HG03025 (cell line): Measurements from ENCODE around the gene HM13.
"Not testable (repeated sequence)": the region's sequence is repeated elsewhere in the genome, so short reads cannot be mapped to it uniquely, and the experiment has no call there.

Experiments used
- ATAC-seq: cut with Tn5 transposase; IDR thresholded peaks from one replicate; pipeline ENCODE4 v1.9.1; 2021; ENCODE audit warnings: mild to moderate bottlenecking, moderate library complexity; ENCODE audit not compliant: unreplicated experiment, low FRiP score

HM13 gene

DNA sequence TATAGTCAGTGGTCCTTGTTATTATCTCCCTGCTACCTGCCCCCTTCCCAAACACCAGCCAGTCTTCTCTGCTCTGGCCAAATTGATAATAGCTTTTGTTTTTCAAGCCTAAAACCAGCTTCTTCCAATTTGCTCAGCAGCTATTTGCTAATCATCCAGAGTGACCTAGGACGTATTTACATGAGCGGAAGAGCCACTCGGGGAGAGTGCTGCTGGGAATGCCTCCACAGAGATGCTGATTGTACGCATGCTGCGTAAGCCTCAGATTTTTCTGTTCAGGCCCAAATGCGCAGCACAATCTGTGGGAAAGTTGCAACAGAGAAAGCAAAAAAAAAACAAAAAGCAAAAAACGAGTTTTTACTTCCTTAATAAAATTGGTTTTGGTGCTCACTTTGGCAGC, 66.5 kb downstream of the HM13 start:
- no peak for ATAC-seq

GRCh38 chr20:31581391-31581790, 67.1 kb downstream of the HM13 start:
- no peak for ATAC-seq

- no peak for ATAC-seq
Observed at GRCh38 chr20:31587545-31588389, 73.5 kb downstream of the HM13 start.

- ATAC-seq: no peak
Observed at GRCh38 chr20:31590717-31591225, 76.5 kb downstream of the HM13 start.

DNA sequence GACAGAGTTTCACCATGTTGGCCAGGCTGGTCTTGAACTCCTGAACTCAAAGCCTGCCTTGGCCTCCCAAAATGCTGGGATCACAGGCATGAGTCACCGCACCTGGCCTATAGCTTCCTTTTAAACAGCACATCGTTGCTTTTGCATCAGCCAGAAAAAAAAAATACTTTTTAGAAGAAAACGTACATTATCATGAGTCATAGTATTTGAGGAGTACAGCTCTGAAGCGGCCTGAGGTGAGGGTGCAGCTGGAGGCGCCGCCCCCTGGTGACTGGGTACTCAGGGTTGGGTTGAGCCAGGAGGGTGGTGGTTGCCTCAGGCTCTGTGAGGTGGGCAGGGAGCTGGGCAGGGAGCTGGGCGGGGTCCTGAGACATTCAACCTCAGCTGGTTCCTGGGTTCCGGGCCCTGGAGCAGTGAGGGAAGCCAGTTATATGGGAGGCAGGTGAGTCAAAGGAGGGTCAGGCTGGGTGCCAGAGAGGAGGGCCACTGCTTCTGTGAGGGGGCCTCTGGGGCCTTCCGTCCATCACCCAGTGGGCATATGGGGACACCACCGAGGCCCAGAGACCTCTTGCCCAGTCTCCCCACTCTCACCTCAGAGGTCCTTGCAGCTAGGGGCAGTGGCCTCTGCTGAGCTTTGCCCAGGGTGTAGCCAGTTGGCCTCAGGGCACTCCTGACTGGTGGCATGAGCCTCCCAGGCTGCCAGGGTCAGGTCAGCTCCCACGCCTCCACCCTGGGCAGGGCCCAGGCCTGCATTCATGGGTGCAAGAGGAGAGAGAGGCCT, 79.2 kb downstream of the HM13 start:
- ATAC-seq: no peak

GRCh38 chr20:31594002-31594557, 79.8 kb downstream of the HM13 start:
- ATAC-seq: no peak

DNA sequence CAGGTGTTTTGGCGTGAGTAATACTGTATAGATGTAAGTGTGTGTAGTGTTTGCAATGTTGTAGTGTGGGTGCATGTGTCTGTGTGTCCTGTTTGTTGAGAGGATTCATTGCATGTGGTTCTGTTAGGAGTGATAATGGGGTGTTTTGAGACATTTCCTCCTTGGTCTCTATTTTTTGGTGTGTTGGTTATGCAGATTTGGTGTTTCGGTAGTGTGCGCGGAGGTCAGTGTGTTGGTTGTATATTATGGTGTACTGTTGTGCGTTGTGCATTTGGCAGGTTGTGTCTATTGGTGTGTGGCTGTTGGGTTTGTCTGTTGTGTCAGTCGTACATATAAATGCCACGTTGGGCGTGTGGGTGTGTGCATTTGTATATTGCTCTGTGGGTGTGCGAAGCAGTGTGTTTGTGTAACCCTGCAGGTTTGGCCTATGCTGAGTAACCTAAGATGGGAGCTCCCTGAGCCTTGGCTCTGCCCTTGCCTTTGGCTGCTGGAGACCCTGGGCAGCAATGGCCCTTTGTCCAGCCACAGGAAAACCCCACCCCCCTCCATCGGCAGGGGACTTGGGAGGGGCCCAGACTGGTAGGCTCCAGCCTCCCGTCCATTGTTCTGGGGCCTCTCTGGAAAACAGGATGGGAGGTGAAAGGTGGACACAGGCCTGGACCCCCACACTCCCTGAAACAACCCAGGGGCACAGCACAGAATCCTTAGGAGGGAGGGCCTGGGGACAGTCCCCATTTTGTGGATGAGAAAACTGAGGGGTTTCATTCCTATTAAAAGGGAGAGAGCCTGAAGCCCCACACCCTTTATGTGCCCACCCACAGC, 80.5 kb downstream of the HM13 start:
- ATAC-seq: no peak

- ATAC-seq: no peak
Observed at GRCh38 chr20:31595380-31595653, 81.1 kb downstream of the HM13 start.

DNA sequence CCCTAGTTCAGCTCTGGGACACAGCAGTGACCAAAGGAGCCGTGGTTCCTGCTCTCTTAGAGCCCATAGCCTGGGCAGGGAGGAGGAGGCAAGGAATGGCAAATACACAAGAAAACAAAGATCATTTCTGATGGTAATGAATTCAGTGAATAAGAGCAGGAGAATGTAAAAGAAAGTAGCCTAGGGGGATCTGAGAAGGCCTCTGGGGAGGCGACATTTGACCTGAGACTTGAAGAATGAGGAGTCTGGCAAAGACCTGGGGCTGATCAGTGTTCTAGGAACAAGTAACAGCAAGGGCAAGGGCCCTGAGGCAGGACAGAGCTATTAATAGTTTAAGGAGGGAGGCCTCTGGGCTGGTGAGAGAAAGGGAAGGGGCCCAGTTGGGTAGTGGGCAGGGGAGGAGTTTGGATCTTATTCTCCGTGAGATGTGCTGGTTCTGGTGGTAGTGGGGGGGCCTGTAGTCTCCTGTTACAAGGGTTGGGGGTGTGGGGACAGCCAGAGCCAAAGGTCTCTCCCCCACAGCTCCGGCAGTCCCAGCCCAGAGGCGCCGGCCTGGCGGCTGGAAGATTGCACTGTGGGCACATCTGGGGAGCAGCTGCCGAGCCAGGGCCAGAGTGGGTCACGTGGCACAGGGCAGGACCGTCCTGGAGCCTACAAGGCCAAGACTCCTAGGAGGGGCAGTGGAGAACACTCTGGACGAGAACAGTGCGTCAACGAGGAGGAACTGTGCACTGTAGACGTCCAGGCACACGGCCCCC, 81.6 kb downstream of the HM13 start:
- no peak for ATAC-seq

DNA sequence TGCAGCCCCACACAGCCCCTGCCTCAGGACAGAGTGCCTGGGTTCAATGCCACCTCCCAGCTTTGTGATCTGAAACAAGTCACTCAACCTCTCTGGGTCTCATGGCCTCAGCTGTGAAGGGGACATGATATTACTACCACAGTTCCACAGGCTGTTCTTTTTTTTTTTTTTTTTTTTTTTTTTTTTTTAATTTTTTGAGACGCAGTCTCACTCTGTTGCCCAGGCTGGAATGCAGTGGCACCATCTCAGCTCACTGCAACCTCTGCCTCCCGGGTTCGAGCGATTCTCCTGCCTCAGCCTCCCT, 82.1 kb downstream of the HM13 start:
- ATAC-seq: not testable (repeated sequence)

GRCh38 chr20:31596831-31597480, 82.7 kb downstream of the HM13 start:
- no peak for ATAC-seq

DNA sequence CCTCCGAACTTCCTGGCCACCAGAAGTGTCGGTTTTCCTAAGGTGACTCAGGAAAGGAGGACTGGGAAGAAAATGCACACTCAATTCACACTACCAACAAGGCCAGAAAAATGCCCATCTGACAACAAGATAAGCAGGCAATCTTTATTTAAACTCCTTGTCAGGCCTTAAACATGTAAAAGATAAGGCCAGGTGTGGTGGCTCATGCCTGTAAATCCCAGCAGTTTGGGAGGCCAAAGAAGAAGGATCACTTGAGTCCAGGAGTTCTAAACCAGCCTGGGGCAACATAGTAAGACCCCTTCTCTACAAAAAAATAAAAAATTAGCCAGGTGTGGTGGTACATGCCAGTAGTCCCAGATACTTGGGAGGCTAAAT, 83.2 kb downstream of the HM13 start:
- no peak for ATAC-seq

DNA sequence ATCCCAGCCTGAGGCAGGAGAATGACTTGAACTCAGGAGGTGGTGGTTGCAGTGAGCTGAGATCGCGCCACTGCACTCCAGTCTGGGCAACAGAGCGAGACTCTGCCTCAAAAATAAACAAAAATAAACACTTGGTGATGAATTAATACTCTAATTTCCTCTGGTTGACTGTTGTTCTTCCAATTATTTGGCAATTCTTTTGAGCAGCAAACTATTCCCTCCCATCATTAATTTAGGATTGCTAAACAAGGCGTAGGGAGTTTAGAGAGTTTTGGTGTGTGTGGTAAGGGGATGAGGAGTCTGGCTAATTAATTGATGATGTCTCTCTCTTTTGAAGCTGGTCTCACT, 88.2 kb downstream of the HM13 start:
- no peak for ATAC-seq

DNA sequence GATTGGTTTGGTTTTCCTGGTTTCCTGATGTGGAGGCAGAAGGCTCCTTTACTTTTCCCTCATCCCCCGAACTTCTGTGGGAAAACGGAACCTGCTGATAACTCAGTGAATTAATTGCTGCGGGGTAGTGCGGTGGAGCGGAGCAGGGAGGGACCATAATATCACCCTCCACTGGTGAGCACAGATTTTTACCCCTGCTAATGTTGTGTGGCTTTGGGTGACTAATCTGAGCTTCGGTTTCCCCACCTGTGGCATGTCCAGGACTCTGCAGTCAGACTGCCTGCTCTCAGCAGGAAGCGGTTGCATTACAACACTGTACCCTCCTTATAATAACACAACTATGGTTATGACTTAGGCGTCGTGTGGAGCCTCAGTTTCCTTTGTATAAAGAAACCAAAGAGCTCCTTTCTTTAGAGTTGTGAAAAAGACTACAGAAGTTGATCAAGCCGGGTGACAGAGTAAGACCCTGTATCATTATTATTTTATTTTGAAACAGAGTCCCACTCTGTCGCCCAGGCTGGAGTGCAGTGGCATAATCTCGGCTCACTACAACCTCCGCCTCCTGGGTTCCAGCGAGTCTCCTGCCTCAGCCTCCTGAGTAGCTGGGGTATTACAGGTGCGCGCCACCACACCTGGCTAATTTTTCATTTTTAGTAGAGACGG, 88.7 kb downstream of the HM13 start:
- ATAC-seq: peak; percentile 52

DNA sequence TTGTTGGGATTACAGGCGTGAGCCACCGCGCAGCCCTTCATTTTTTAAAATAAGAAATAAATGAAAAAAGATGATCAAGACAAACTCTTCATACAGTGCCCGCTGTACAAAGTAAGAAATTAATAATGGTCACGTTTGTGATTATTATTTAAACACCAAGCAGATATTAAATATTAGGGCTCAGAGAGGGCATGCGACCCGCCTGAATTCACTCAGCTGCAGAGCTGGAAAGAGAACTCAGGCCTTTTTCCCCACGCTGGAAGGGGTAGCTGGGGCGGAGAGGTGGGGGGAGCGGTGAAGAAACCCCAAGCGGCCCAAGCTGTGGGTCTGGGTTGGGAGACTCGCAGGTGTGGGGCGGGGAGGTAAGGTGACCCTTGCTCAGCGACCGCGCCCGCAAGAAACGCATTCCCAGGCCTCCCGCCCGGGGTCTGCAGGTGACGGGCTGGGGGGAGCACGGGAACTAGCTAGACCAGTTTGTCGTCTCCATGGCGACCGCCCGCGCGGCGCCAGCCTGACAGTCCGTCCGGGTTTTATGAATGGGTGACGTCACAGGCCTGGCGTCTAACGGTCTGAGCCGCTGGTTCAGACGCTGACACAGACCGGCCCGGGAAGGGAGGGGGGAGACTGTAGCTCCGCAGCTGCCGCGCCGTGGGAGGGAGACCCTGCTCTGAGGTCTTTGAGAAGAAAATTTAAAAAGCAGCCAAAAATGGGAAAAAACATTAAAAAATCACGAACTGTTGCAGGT, 89.8 kb downstream of the HM13 start:
- ATAC-seq: peak; percentile 40

DNA sequence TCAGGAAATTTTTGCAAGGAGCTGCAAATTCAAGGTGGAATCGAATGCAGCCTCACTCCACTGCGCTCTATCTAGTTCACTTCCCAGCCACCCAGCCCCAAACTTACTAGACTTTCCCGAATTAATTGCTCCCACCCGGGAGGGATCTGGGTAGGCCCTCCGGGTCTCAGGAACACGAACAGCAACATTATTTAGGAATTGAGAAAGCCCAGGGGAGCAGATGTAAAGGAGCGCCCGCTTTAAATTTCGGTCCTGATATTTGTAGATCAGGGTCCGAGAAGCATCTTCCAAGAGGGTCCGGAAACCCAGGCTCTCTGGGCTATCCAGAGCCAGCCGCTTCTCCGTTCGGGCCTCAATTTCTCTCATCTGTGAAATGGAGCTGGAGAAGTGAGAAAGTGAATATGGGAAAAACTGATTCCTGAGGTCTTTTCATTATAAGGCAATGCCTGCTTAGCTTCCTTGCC, 90.4 kb downstream of the HM13 start:
- no peak for ATAC-seq

GRCh38 chr20:31605031-31605901, 91.0 kb downstream of the HM13 start, which contains the start of gene ID1:
Gene ID1 (plus strand): TSS chr20:31605289. CDS start chr20:31605388, 99 bp downstream.
- ATAC-seq: peak; percentile 87
